ENCODE data around the gene JMJD1C. TPM values are rescaled to one million over a fixed set of nuclear protein-coding genes. Genes with fewer than 3 reads are reported as not detected.

The JMJD1C gene
- total RNA-seq, 2 donors from 2014 or later, result 39.2 to 50.7 TPM

DNA sequence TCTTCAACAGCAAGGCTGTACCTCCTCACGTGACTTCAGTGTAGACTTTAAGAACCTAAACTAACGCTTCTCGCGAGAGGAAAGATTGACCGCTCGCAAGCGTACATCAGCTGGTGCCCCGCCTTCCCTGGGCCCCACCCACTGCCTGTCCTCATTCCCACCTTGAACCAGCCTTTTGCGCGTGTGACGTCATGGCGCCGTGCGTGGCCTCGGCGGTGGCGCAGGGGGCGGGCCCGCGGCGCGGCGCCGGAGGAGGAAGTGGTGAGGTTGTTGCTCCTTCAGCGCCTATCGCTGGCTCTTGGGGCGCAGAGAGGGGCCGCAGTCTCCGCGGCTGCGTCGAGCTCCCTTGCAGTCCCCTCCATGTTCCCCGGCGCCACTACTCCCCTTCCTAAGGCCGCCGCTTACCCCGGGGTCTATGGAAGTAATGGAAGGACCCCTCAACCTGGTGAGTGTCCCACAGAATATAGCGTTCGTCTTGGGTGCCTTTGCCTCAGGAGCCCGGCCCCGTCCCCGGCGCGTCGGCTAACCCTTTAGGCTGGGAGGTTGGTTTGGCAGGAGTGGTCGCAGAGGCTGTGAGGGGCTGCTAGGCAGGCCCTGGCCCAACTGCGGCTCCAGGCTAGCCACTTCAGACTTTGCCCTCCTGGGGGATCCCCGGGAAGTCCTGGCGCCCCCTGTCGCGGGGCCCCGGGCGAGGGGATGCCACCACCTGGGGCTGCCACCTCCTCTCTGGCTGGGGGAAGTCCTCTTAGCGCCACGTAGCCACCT is 332.5 kb downstream of the JMJD1C start, which contains the start of gene NRBF2:
NRBF2 (plus strand) TSS at position 273 of the 765 bp plus-strand sequence; CDS start at position 416, 143 bp downstream.
- ATAC-seq (peak; percentile 97 to 99), DNase-seq (ENCODE audit: low spot score) (peak; percentile 97)
- peaks cover 0 to 7% of the 10 kb centered on the region in 2 donors for H3K27me3 Mint-ChIP-seq
- peak within 1 kb of the TSS; percentile 95 for H3K4me3 Mint-ChIP-seq
- peak within 1 kb of the TSS; percentile 90 to 94 for H3K27ac Mint-ChIP-seq
- H3K9me3 Mint-ChIP-seq, result peaks cover 3% of the 10 kb centered on the region
- H3K4me1 Mint-ChIP-seq (ENCODE audit: low read depth in 2 of 2), result peaks cover 24 to 31% of the 10 kb centered on the region in 2 donors
- peaks cover 6% of the 10 kb centered on the region for H3K36me3 Mint-ChIP-seq

DNA sequence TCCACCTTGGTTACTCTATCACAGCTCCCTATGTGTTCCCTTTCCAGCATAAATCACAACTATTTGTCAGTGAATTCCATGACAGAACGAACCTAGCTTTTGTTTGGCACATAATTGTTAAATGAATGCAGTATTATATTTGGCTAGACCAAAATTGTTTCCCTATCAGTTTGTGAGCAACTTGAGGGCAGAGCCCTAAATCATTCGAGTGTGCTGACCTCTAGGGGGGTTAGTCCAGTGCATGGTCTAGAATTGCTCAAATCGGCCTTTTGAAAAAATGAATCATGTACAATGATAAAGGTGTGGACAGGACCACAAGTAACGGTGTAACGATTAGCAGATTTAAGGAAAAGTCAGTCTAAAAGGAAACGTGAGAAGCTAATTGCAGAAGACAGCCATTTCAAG is 333.1 kb downstream of the JMJD1C start:
- peaks cover 0 to 7% of the 10 kb centered on the region in 2 donors for H3K27me3 Mint-ChIP-seq
- H3K4me1 Mint-ChIP-seq (ENCODE audit: low read depth in 2 of 2), result peaks cover 24 to 29% of the 10 kb centered on the region in 2 donors
- peaks cover 3% of the 10 kb centered on the region for H3K9me3 Mint-ChIP-seq
- H3K4me3 Mint-ChIP-seq, result peak overlapping the region; percentile 95
- DNase-seq (ENCODE audit: low spot score) (no peak), ATAC-seq (no peak)
- peak overlapping the region; percentile 90 to 94 for H3K27ac Mint-ChIP-seq
- peaks cover 6% of the 10 kb centered on the region for H3K36me3 Mint-ChIP-seq

DNA sequence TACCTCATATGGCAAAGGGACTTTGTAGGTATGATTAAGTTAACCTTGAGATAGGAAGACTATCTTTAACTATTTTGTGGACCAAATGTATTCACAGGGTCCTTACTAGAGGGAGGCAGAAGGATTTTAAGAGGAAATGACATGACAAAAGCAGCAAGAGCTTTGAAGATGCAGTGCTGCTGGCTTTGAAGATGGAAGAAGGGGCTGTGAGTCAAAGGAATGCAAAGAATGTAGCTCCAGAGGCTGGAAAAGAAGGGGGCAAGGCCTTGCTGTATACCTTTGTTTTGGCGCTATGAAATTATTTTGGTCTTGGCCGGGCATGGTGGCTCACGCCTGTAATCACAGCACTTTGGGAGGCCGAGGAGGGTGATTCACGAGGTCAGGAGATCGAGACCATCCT is 335.9 kb downstream of the JMJD1C start:
- peaks cover 6% of the 10 kb centered on the region for H3K36me3 Mint-ChIP-seq
- H3K9me3 Mint-ChIP-seq, result peaks cover 3% of the 10 kb centered on the region
- no peak for DNase-seq (ENCODE audit: low spot score)
- no peak for ATAC-seq
- peaks cover 16% of the 10 kb centered on the region in 2 donors for H3K4me1 Mint-ChIP-seq (ENCODE audit: low read depth in 2 of 2)
- no peak overlapping the region for H3K4me3 Mint-ChIP-seq
- H3K27me3 Mint-ChIP-seq, result peaks cover 0 to 16% of the 10 kb centered on the region in 2 donors
- H3K27ac Mint-ChIP-seq, result no peak overlapping the region

DNA sequence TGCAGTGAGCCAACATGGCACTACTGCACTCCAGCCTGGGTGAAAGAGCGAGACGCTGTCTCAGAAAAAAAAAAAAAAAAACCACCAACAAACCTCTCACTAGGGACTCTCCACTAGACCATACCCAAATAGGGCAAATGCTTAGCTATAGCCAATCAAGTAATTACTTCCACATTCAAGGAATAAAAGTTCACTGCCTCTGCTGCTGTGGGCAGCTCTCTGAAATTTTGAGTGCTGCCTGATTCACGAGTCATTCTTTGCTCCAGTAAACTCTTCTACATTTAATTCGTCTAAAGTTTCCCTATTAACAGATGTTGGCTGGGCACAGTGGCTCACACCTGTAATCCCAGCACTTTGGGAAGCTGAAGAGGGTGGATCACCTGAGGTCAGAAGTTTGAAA is 337.3 kb downstream of the JMJD1C start:
- peaks cover 0 to 16% of the 10 kb centered on the region in 2 donors for H3K27me3 Mint-ChIP-seq
- H3K27ac Mint-ChIP-seq, result no peak overlapping the region
- H3K9me3 Mint-ChIP-seq, result peaks cover 3% of the 10 kb centered on the region
- no peaks in the 10 kb centered on the region for H3K36me3 Mint-ChIP-seq
- DNase-seq (ENCODE audit: low spot score), result no peak
- ATAC-seq, result no peak
- peaks cover 9% of the 10 kb centered on the region in 2 donors for H3K4me1 Mint-ChIP-seq (ENCODE audit: low read depth in 2 of 2)
- no peak overlapping the region for H3K4me3 Mint-ChIP-seq

DNA sequence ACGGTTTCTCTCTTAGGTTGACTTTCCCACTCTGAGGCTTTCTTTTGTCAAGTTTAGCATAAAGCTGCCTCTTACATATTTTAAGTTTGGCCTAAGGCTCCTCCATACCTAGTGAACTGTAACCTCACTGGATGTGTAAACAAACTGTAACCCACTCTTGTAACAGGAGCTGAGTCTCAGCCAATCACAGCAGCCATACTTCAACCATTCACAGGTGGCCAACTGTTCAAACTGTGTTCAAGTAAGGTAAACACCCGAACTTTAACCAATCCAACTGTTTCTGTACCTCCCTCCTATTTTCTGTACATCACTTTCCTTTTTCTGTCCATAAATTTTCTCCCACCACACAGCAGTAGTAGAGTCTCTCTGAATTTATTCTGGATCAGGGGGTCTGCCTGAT is 340.3 kb downstream of the JMJD1C start:
- H3K9me3 Mint-ChIP-seq, result peaks cover 3% of the 10 kb centered on the region
- H3K4me3 Mint-ChIP-seq, result no peak overlapping the region
- peaks cover 0 to 14% of the 10 kb centered on the region in 2 donors for H3K27me3 Mint-ChIP-seq
- H3K27ac Mint-ChIP-seq, result no peak overlapping the region
- H3K36me3 Mint-ChIP-seq, result no peaks in the 10 kb centered on the region
- H3K4me1 Mint-ChIP-seq (ENCODE audit: low read depth in 2 of 2), result no peaks in the 10 kb centered on the region
- DNase-seq (ENCODE audit: low spot score) (no peak), ATAC-seq (no peak)

DNA sequence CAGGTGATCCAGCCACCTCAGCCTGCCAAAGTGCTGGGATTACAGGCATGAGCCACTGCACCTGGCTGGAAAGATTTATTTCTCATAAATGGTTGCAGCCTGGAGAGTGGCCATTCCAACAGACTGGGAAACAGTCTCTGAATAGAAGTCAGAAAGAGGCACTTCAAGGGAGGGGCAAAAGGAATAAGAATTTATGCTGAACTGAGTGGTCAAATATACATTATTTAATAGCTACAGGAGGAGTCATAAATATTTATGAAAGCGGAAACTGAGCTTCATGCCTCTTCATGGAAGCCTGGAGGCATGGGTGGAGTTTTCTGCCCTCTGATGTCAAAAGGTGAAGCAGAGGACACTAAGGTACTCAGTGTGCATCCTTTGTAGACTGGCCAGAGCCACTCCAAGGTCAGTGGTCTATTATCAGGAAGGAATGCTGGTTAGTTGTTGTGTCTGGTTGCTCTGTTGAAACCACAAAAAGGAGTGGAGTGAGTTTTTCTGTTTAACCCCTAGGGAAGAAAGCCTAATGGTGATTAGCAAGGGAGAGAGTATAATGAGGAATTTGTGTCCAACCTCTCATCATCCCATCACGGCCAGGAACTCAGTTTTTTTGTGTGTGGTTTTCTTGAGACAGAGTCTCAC is 341.9 kb downstream of the JMJD1C start:
- H3K4me1 Mint-ChIP-seq (ENCODE audit: low read depth in 2 of 2), result no peaks in the 10 kb centered on the region
- no peak for DNase-seq (ENCODE audit: low spot score)
- H3K27me3 Mint-ChIP-seq, result peaks cover 0 to 10% of the 10 kb centered on the region in 2 donors
- H3K36me3 Mint-ChIP-seq, result no peaks in the 10 kb centered on the region
- no peak for ATAC-seq
- H3K4me3 Mint-ChIP-seq, result no peak overlapping the region
- no peaks in the 10 kb centered on the region for H3K9me3 Mint-ChIP-seq
- H3K27ac Mint-ChIP-seq, result no peak overlapping the region

DNA sequence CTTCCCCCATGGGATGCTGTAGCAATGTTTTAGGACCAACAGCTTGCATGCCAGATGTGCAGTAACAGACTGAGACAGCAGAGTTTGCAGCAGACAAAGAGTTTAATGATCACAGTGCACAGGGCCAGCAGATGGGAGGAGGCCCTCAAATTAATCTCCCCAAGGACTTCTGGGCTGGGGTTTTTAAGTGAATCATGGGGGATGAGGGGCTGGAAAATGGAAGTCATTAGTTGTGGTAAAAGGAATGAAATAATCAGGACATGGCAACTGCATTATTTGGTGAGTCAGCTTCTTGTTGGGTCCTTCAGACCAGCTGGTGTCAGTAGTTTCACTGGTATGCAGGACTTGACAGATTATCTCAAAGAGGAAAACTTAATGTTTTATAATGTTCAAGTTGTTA is 345.2 kb downstream of the JMJD1C start:
- DNase-seq (ENCODE audit: low spot score), result no peak
- H3K36me3 Mint-ChIP-seq, result no peaks in the 10 kb centered on the region
- peaks cover 4 to 8% of the 10 kb centered on the region in 2 donors for H3K27me3 Mint-ChIP-seq
- no peaks in the 10 kb centered on the region for H3K4me1 Mint-ChIP-seq (ENCODE audit: low read depth in 2 of 2)
- H3K9me3 Mint-ChIP-seq, result no peaks in the 10 kb centered on the region
- H3K27ac Mint-ChIP-seq, result no peak overlapping the region
- ATAC-seq, result no peak
- H3K4me3 Mint-ChIP-seq, result no peak overlapping the region

DNA sequence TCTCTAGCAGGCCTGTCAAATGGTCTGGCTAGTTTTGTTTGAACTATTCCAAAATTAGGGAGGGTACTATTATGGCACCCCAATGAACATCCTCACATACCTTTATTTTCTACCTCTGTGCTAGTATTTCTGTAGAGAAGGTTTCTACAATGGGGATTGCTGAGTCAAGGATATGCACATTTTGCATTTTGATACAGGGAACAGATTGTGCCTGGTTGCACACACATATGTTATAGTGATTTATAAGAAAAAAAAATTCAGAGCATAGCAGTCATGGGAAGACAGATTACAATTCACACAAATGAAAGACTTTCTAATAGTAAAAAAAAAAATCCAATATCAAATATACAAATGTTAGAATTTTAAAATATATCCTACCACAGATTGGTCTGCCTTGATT is 346.7 kb downstream of the JMJD1C start:
- H3K4me3 Mint-ChIP-seq, result no peak overlapping the region
- no peak overlapping the region for H3K27ac Mint-ChIP-seq
- no peak for DNase-seq (ENCODE audit: low spot score)
- no peaks in the 10 kb centered on the region for H3K4me1 Mint-ChIP-seq (ENCODE audit: low read depth in 2 of 2)
- peaks cover 7 to 8% of the 10 kb centered on the region in 2 donors for H3K27me3 Mint-ChIP-seq
- no peaks in the 10 kb centered on the region for H3K36me3 Mint-ChIP-seq
- ATAC-seq, result no peak
- no peaks in the 10 kb centered on the region for H3K9me3 Mint-ChIP-seq

Other genes starting within 250 kb of the JMJD1C start
- 10 to 100 TPM; 12.7 to 14.8 TPM for gene REEP3, start 55.4 kb upstream of the JMJD1C start, total RNA-seq